Mesothelial cell of epicardium (in vitro differentiated cells): ENCODE data around the gene NR2E3. TPM values are rescaled to one million over a fixed set of nuclear protein-coding genes. Genes with fewer than 3 reads are reported as not detected.

Experiments
- DNase-seq, 2 experiments: peaks; one replicate each; pipeline ENCODE4 v3.0.0; 2021; ENCODE audit warnings: low spot score in 2 of 2; ENCODE audit not compliant: unreplicated experiment in 2 of 2
- H3K27ac Mint-ChIP-seq: 2 replicates; pipeline ENCODE4 v1.8.0; 2021; ENCODE audit warnings: mixed read lengths
- H3K27me3 Mint-ChIP-seq: 2 replicates; pipeline ENCODE4 v1.8.0; 2021; ENCODE audit warnings: low read depth, mixed read lengths
- H3K36me3 Mint-ChIP-seq: 2 replicates; pipeline ENCODE4 v1.8.0; 2021; ENCODE audit warnings: mixed read lengths
- H3K4me1 Mint-ChIP-seq: 2 replicates; pipeline ENCODE4 v1.8.0; 2021; ENCODE audit warnings: mixed read lengths
- H3K4me3 Mint-ChIP-seq: 2 replicates; pipeline ENCODE4 v1.8.0; 2021; ENCODE audit warnings: mild to moderate bottlenecking, moderate library complexity, mixed read lengths
- H3K9me3 Mint-ChIP-seq: 2 replicates; pipeline ENCODE4 v1.8.0; 2021; ENCODE audit warnings: mixed read lengths
- total RNA-seq: library from RNA; stranded (reverse); gene quantifications from 3 replicates; pipeline ENCODE4 v1.2.1, GENCODE V29; 2021
- TF ChIP-seq, protein P1 (sequence below): fragments of 200-600 bp; sonication (generic); IDR thresholded peaks from one replicate; pipeline ENCODE4 v1.5.0; 2021; ENCODE audit warnings: antibody characterized with exemption; ENCODE audit not compliant: unreplicated experiment

Gene NR2E3
- total RNA-seq, 1 donor from 2014 or later, result 1.1 TPM

DNA sequence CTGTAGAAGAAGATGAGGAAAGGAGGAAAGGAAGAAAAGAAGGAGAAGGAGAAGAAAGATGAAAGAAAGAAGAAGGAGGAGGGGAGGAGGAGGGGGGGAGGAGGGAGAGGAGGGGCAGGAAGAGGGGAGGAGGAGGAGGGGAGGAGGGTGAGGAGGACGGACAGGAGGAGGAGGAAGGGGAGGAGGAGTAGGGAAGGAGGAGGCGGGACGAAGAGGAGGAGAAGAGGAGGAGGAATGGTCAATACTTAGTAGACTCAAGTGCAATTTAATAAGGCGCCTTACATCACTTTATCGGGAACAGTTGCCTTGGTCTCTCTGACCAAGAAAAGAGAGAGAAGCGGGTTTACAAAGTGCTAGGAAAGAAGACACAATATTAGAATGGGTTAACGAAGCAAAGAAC lies 23.7 kb upstream of the NR2E3 start:
- Mint-ChIP-seq H3K4me1 (peaks cover 24% of the 10 kb centered on the region), H3K9me3 (no peaks in the 10 kb centered on the region), H3K27ac (no peak overlapping the region), H3K36me3 (no peaks in the 10 kb centered on the region), H3K4me3 (no peak overlapping the region), H3K27me3 (no peaks in the 10 kb centered on the region)
- TF ChIP-seq, protein P1, sequence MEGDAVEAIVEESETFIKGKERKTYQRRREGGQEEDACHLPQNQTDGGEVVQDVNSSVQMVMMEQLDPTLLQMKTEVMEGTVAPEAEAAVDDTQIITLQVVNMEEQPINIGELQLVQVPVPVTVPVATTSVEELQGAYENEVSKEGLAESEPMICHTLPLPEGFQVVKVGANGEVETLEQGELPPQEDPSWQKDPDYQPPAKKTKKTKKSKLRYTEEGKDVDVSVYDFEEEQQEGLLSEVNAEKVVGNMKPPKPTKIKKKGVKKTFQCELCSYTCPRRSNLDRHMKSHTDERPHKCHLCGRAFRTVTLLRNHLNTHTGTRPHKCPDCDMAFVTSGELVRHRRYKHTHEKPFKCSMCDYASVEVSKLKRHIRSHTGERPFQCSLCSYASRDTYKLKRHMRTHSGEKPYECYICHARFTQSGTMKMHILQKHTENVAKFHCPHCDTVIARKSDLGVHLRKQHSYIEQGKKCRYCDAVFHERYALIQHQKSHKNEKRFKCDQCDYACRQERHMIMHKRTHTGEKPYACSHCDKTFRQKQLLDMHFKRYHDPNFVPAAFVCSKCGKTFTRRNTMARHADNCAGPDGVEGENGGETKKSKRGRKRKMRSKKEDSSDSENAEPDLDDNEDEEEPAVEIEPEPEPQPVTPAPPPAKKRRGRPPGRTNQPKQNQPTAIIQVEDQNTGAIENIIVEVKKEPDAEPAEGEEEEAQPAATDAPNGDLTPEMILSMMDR, result no peak
- DNase-seq, result no peak

DNA sequence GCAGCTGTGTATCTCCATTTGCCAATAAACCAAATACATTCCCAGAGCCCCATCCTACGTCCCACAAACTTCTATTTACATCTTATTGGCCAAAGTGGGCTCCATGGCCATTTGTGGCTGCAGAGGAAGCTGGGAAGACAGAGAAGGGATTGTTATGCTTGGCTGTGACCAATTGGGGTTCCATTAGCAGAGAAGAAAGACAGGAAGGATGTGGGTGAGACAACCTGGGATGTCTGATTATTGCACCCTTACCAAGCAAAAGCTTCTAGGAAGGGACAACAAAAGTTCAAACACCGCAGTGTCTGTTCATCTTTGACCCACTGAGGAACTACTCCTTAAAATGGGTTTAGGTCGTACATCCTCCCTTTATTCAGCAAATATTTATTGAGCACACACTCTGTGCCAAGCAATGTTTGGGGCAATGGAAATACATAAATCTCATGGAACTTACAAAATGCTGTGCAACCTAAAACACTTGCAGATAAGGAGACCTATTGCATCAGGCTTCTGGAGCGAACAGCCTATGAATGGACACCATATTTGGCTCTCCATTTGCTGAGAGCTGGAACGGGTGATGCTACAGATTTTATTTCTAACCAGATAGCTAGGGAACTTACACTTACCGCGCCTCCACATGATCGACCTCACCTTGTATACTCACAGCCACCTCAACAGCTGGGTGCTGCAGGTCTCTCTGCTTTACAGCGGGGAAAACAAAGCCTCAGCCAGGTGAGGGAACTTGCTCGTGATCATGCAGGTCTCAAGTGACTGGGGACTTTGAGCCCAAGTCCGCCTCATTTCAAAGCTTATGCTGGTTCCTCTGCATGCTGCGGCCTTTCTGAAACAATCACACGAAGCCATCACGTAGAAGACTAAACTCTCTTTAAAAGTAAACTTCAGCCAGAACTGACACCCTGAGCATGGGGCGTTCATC lies 21.4 kb upstream of the NR2E3 start:
- Mint-ChIP-seq H3K4me1 (peaks cover 33% of the 10 kb centered on the region), H3K36me3 (no peaks in the 10 kb centered on the region), H3K27ac (peak overlapping the region; percentile 70), H3K4me3 (no peak overlapping the region), H3K27me3 (no peaks in the 10 kb centered on the region), H3K9me3 (no peaks in the 10 kb centered on the region)
- TF ChIP-seq, protein P1, result no peak
- no peak for DNase-seq

DNA sequence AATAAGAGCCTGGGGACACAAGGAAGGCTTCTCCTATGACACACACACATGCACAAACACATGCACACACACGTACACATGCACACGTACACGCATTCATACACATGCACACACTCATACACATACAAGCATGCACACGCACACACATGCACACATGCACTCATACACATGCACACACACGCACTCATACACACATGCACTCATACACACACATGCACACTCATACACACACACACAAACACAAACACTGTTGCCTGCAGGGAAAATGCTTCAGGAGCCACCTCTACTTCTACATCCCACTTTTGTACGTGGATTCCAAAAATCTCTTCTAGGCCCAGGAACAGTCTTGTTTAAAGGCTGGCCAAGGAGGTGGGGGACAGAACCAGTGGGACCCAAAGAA lies 20.7 kb upstream of the NR2E3 start:
- TF ChIP-seq, protein P1, result no peak
- Mint-ChIP-seq H3K27ac (peak overlapping the region; percentile 70), H3K4me3 (no peak overlapping the region), H3K4me1 (peaks cover 33% of the 10 kb centered on the region), H3K27me3 (no peaks in the 10 kb centered on the region), H3K36me3 (no peaks in the 10 kb centered on the region), H3K9me3 (no peaks in the 10 kb centered on the region)
- no peak for DNase-seq

DNA sequence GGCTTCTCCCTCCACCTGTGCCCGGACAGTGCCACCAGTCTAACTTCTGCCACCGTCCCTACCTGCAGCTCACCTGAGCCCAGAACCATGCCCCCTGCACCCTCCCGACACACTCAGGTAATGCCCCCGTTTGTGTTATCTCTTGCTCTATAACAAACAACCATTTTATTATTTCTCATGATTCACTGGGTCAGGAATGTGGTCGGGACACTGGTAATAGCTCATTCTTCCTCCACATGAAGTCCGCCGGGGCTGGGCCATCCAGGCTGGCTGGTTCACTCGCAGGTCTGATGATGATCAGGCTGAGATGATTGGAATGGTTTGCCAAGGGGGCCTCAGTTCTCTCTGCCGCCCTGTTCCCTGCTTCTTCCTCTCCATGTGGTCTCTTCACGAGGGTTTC lies 20.3 kb upstream of the NR2E3 start:
- Mint-ChIP-seq H3K4me3 (no peak overlapping the region), H3K4me1 (peaks cover 33% of the 10 kb centered on the region), H3K27ac (peak overlapping the region; percentile 70), H3K36me3 (no peaks in the 10 kb centered on the region), H3K9me3 (no peaks in the 10 kb centered on the region), H3K27me3 (no peaks in the 10 kb centered on the region)
- TF ChIP-seq, protein P1, result no peak
- DNase-seq, result no peak

DNA sequence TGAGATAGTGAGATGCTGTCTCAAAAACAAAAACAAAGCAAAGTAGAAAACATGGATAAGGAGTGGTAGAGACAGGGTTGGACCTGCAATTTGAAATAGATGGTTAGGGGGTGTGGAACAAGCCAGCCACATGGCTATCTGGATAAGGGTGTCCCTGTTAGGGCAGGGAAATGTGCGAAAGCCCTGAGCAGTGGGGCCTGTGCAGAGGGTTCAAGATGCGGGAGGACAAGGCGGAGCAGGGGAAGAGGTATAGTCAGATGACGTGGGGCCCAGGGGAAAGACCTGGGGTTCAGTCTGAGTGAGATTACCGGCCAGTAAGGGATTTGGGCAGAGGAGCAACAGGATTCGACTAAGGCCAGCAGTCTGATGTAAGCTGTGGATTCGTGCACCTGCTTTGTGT lies 18.4 kb upstream of the NR2E3 start:
- peak overlapping the region; percentile 78 for H3K27ac Mint-ChIP-seq
- H3K36me3 Mint-ChIP-seq, result peaks cover 2% of the 10 kb centered on the region
- DNase-seq, result no peak

More for the DNA sequence above, 18.4 kb upstream of the NR2E3 start:
- Mint-ChIP-seq H3K4me3 (no peak overlapping the region), H3K4me1 (peaks cover 33% of the 10 kb centered on the region), H3K9me3 (no peaks in the 10 kb centered on the region), H3K27me3 (no peaks in the 10 kb centered on the region)
- TF ChIP-seq, protein P1, result no peak
